A549 (cell line): Measurements from ENCODE around the gene PDLIM1. TPM values are rescaled to one million over a fixed set of nuclear protein-coding genes. Genes with fewer than 3 reads are reported as not detected.

ENCODE experiments used
- ATAC-seq, 2 experiments: fragments of 200-7000 bp in 1 of 2; fragments of >200 bp in 1 of 2; cut with Nextera tagmentation in 1 of 2; cut with Tn5 transposase in 1 of 2; 3 replicates each; pipeline versions ENCODE4 v1.8.0 to v1.9.1; 2018 to 2020; ENCODE audit warnings: mild to moderate bottlenecking in 1 of 2, moderate library complexity in 1 of 2
- CTCF ChIA-PET: fragments of 300-600 bp; sonication (Branson Sonifier 250); formaldehyde crosslinking; extraction: SDS; loops from one replicate; lab custom pipeline; 2021; ENCODE audit warnings: antibody characterized with exemption, inconsistent platforms; lab: Yijun Ruan, JAX
- POLR2A ChIA-PET: fragments of 350-600 bp; formaldehyde crosslinking; extraction: SDS; loops from one replicate; lab custom pipeline; 2021; ENCODE audit warnings: antibody characterized with exemption, inconsistent platforms; lab: Yijun Ruan, JAX
- DNase-seq, 2 experiments: peaks; one replicate each; pipeline versions ENCODE4 v3.0.0 to v3.0.0-alpha.2; 2011 to 2016; ENCODE audit warnings: low read depth in 1 of 2, low spot score in 1 of 2
- FAIRE-seq: peaks from 2 replicates; lab custom pipeline; 2011; peaks lifted over from hg19 to GRCh38; lab: Jason Lieb, UNC
- H3K27ac ChIP-seq, 2 experiments: fragments of >200 bp; sonication (Bioruptor Twin); formaldehyde crosslinking; 3 replicates each; pipeline ENCODE4 v1.5.1; 2016 to 2017
- H3K4me1 ChIP-seq: fragments of >200 bp; sonication (Bioruptor Twin); formaldehyde crosslinking; 3 replicates; pipeline ENCODE4 v1.6.1; 2016
- H3K4me2 ChIP-seq: fragments of >200 bp; sonication (Bioruptor Twin); formaldehyde crosslinking; 3 replicates; pipeline ENCODE4 v1.6.1; 2016
- H3K4me3 ChIP-seq: fragments of >200 bp; sonication (Bioruptor Twin); formaldehyde crosslinking; 3 replicates; pipeline ENCODE4 v1.5.1; 2016
- H3K9me3 ChIP-seq: fragments of >200 bp; sonication (Bioruptor Twin); formaldehyde crosslinking; 3 replicates; pipeline ENCODE4 v1.6.1; 2016
- ATOH8 ChIP-seq: fragments of 250-450 bp; sonication (Bioruptor Pico); IDR thresholded peaks from 2 replicates; pipeline ENCODE4 v1.5.0; 2020; ENCODE audit warnings: low read depth, mild to moderate bottlenecking, moderate library complexity
- BHLHE40 ChIP-seq: IDR thresholded peaks from 2 replicates; pipeline ENCODE4 v1.6.1; 2012; ENCODE audit warnings: low read depth, low read length, inconsistent platforms
- CEBPB ChIP-seq, 2 experiments: fragments of >200 bp in 1 of 2; sonication (Bioruptor Twin) in 1 of 2; formaldehyde crosslinking in 1 of 2; IDR thresholded peaks; 2 replicates each; pipeline ENCODE4 v1.6.1; 2012 to 2016
- CHD2 ChIP-seq: fragments of 150-350 bp; IDR thresholded peaks from 2 replicates; pipeline ENCODE4 v1.6.1; 2014; ENCODE audit warnings: low read length; ENCODE audit not compliant: partially characterized antibody
- CTCF ChIP-seq: fragments of >200 bp; sonication (Bioruptor Twin); formaldehyde crosslinking; IDR thresholded peaks from 3 replicates; pipeline ENCODE4 v1.5.1; 2016
- FOXS1 ChIP-seq: fragments of 250-450 bp; sonication (Bioruptor Pico); IDR thresholded peaks from 2 replicates; pipeline ENCODE4 v1.5.0; 2020; ENCODE audit warnings: mild to moderate bottlenecking, moderate library complexity
- GATA3 ChIP-seq: IDR thresholded peaks from 2 replicates; pipeline ENCODE4 v1.6.1; 2012; ENCODE audit warnings: borderline replicate concordance
- HOXA7 ChIP-seq: fragments of 250-450 bp; sonication (Bioruptor Pico); IDR thresholded peaks from 2 replicates; pipeline ENCODE4 v1.5.0; 2020; ENCODE audit warnings: mild to moderate bottlenecking, moderate library complexity
- HOXB13 ChIP-seq: fragments of 250-450 bp; sonication (Bioruptor Pico); IDR thresholded peaks from 2 replicates; pipeline ENCODE4 v1.5.0; 2020; ENCODE audit warnings: low read depth, mild to moderate bottlenecking, moderate library complexity
- KDM1A ChIP-seq: fragments of 200-600 bp; sonication (generic); IDR thresholded peaks from 2 replicates; pipeline ENCODE4 v1.6.1; 2016; ENCODE audit warnings: low read depth, mild to moderate bottlenecking
- KDM5A ChIP-seq: fragments of 200-600 bp; sonication (generic); IDR thresholded peaks from 2 replicates; pipeline ENCODE4 v1.6.1; 2016; ENCODE audit warnings: antibody characterized with exemption, mild to moderate bottlenecking
- MAX ChIP-seq: IDR thresholded peaks from 2 replicates; pipeline ENCODE4 v1.6.1; 2012
- POLR2A ChIP-seq: IDR thresholded peaks from 2 replicates; pipeline ENCODE4 v1.6.1; 2012; ENCODE audit warnings: mild to moderate bottlenecking, low read length
- TFCP2L1 ChIP-seq: fragments of 250-450 bp; sonication (Bioruptor Pico); IDR thresholded peaks from 2 replicates; pipeline ENCODE4 v1.5.0; 2021; ENCODE audit warnings: mild to moderate bottlenecking
- TP53 ChIP-seq: fragments of 250-450 bp; sonication (Bioruptor Pico); IDR thresholded peaks from 2 replicates; pipeline ENCODE4 v1.5.0; 2021; ENCODE audit warnings: mild to moderate bottlenecking, moderate library complexity
- ZFP36 ChIP-seq: fragments of 450-650 bp; IDR thresholded peaks from 2 replicates; pipeline ENCODE4 v1.6.1; 2014; ENCODE audit warnings: borderline replicate concordance; ENCODE audit not compliant: partially characterized antibody
- ZNF302 ChIP-seq: fragments of 250-450 bp; sonication (Bioruptor Pico); IDR thresholded peaks from 2 replicates; pipeline ENCODE4 v1.9.0; 2021; ENCODE audit warnings: inconsistent platforms, mild to moderate bottlenecking, moderate library complexity
- WGBS: methylation state at CpG from one replicate; pipeline ENCODE4 v1.1.6; 2017; ENCODE audit errors: missing lambda C conversion rate; 5-methylcytosine and 5-hydroxymethylcytosine counted together
- polyA plus RNA-seq, 4 experiments: library from polyadenylated mRNA; depleted of rRNA in 3 of 4; stranded (reverse); fragments of >200 nt; fragmentation: RNase III in 1 of 4; extraction: RNeasy Plus Mini Kit Qiagen cat#74134 plus additional on column Dnase treatment in 1 of 4; gene quantifications; 2 replicates in 3 of 4; 3 replicates in 1 of 4; pipeline ENCODE4 v1.2.3, GENCODE V29; 2011 to 2017
- TF ChIP-seq, protein P1 (sequence below): fragments of 200-600 bp; sonication (generic); IDR thresholded peaks from 2 replicates; pipeline ENCODE4 v1.6.1; 2016; ENCODE audit warnings: antibody characterized with exemption, mild to moderate bottlenecking, moderate library complexity

The PDLIM1 gene
- polyA plus RNA-seq, 2 of the 4 experiments (the other 2 are of a cell fraction), result 92.5 to 128 TPM

DNA sequence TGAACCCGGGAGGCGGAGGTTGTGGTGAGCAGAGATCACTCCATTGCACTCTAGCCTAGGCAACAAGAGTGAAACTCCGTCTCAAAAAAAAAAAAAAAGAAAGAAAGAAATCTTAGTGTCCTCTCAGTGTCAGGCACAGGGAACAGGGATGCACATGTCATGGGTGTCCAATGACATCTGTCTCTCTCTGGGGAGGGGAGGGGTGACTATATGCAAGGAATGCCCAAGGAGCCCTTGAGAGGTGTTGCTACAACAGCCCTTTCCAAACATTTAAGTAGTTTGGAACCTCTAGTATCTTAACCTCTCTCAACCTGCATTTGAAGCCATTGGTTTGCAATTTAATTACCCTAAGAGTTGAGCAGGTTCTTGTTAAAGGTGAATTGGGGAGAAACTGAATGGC is 28.9 kb downstream of the PDLIM1 start:
- ChIA-PET CTCF (interaction anchor here (1.0 to 4.6 kb wide), 5 partner anchors 15 to 59 kb away, joined by 3 to 30 read pairs (median 4); no protein-coding TSS in a partner anchor), POLR2A (interaction anchor here (0.9 kb wide), 1 partner anchor 11 kb away, joined by 3 read pairs; no protein-coding TSS in a partner anchor)
- WGBS, result 91% methylated on average over 3 of the region's 3 CpGs
- Histone ChIP-seq H3K4me3 (no peak overlapping the region), H3K4me1 (peaks cover 63% of the 10 kb centered on the region), H3K27ac (peak overlapping the region; percentile 74 to 90; a peak in 3 of 6 replicates), H3K9me3 (peaks cover 2% of the 10 kb centered on the region; the same call in 1 of the 3 replicates), H3K4me2 (no peak overlapping the region)
- TF ChIP-seq CTCF (no peak), HOXA7 (CRISPR knock-in tag) (no peak), ZNF302 (CRISPR knock-in tag) (no peak), TP53 (CRISPR knock-in tag) (no peak), TFCP2L1 (CRISPR knock-in tag) (no peak), BHLHE40 (no peak), CHD2 (no peak), KDM1A (no peak), FOXS1 (no peak), ATOH8 (CRISPR knock-in tag) (no peak), KDM5A (no peak), POLR2A (no peak), HOXB13 (CRISPR knock-in tag) (no peak), MAX (no peak), GATA3 (no peak), ZFP36 (no peak)
- TF ChIP-seq, protein P1, sequence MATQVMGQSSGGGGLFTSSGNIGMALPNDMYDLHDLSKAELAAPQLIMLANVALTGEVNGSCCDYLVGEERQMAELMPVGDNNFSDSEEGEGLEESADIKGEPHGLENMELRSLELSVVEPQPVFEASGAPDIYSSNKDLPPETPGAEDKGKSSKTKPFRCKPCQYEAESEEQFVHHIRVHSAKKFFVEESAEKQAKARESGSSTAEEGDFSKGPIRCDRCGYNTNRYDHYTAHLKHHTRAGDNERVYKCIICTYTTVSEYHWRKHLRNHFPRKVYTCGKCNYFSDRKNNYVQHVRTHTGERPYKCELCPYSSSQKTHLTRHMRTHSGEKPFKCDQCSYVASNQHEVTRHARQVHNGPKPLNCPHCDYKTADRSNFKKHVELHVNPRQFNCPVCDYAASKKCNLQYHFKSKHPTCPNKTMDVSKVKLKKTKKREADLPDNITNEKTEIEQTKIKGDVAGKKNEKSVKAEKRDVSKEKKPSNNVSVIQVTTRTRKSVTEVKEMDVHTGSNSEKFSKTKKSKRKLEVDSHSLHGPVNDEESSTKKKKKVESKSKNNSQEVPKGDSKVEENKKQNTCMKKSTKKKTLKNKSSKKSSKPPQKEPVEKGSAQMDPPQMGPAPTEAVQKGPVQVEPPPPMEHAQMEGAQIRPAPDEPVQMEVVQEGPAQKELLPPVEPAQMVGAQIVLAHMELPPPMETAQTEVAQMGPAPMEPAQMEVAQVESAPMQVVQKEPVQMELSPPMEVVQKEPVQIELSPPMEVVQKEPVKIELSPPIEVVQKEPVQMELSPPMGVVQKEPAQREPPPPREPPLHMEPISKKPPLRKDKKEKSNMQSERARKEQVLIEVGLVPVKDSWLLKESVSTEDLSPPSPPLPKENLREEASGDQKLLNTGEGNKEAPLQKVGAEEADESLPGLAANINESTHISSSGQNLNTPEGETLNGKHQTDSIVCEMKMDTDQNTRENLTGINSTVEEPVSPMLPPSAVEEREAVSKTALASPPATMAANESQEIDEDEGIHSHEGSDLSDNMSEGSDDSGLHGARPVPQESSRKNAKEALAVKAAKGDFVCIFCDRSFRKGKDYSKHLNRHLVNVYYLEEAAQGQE, result no peak
- FAIRE-seq (no peak), DNase-seq (no peak), ATAC-seq (no peak)

- ATAC-seq, result peak; percentile 16 to 44; a peak in 5 of 6 replicates
- H3K27ac ChIP-seq, result peak overlapping the region; percentile 74 to 90
- H3K4me1 ChIP-seq, result peaks cover 54% of the 10 kb centered on the region
- 51% methylated on average over 4 of the region's 4 CpGs for WGBS
- H3K4me2 ChIP-seq, result peak overlapping the region; percentile 68
- FAIRE-seq, result no peak
- ChIA-PET POLR2A (interaction anchor here (0.6 to 1.1 kb wide), 3 partner anchors 12 to 30 kb away, joined by 3 read pairs; partner anchors contain the start of gene PDLIM1), CTCF (interaction anchor here (0.9 to 4.6 kb wide), 8 partner anchors 10 to 102 kb away, joined by 3 to 30 read pairs (median 6); no protein-coding TSS in a partner anchor)
- TF ChIP-seq CEBPB (IDR thresholded peaks at IDR 0.05) (0 out of 4 replicates have a peak, but pooled peaks of 1 of the 2 experiments have one; percentile 3), TP53 (CRISPR knock-in tag) (no peak)
- DNase-seq, result no peak
- H3K9me3 ChIP-seq, result peaks cover 11% of the 10 kb centered on the region; the same call in 1 of the 3 replicates
- no peak overlapping the region for H3K4me3 ChIP-seq
Observed at GRCh38 chr10:95260909-95261552, 29.8 kb downstream of the PDLIM1 start.
